Kidney epithelial cell (primary cell): Measurements from ENCODE around the gene POU2F2. TPM values are rescaled to one million over a fixed set of nuclear protein-coding genes. Genes with fewer than 3 reads are reported as not detected.

Source experiments
- DNase-seq: peaks from one replicate; pipeline ENCODE4 v3.0.0-alpha.2; 2010; ENCODE audit warnings: low read depth
- H3K27me3 ChIP-seq: 2 replicates; pipeline ENCODE4 v1.6.0; 2011; ENCODE audit warnings: low read length; ENCODE audit not compliant: control insufficient read depth, insufficient read depth
- H3K36me3 ChIP-seq: 2 replicates; pipeline ENCODE4 v1.5.1; 2011; ENCODE audit warnings: low read length; ENCODE audit not compliant: control insufficient read depth, insufficient read depth
- H3K4me3 ChIP-seq: 2 replicates; pipeline ENCODE4 v1.5.1; 2011; ENCODE audit warnings: low read depth, mild to moderate bottlenecking, control low read depth, low read length
- CTCF ChIP-seq: IDR thresholded peaks from 2 replicates; pipeline ENCODE4 v1.5.1; 2011; ENCODE audit warnings: mild to moderate bottlenecking, moderate library complexity, low read length, control low read depth, inconsistent platforms; ENCODE audit not compliant: insufficient read depth, poor library complexity, severe bottlenecking
- total RNA-seq: library from RNA; depleted of rRNA; stranded (reverse); fragments of >200 nt; gene quantifications from 2 replicates; pipeline ENCODE4 v1.2.3, GENCODE V29; 2015

POU2F2 gene
- total RNA-seq, 1 donor from 2014 or later, result 2.3 TPM

GRCh38 chr19:42114412-42114811 is 17.8 kb downstream of the POU2F2 start:
- TF ChIP-seq CTCF, result no peak
- DNase-seq, result no peak
- H3K36me3 ChIP-seq, result no peaks in the 10 kb centered on the region
- H3K27me3 ChIP-seq, result no peaks in the 10 kb centered on the region
- no peak overlapping the region for H3K4me3 ChIP-seq

GRCh38 chr19:42113641-42114348 is 18.5 kb downstream of the POU2F2 start:
- DNase-seq, result peak; percentile 92
- no peak overlapping the region for H3K4me3 ChIP-seq

GRCh38 chr19:42111811-42112210 is 20.4 kb downstream of the POU2F2 start:
- TF ChIP-seq CTCF, result no peak
- DNase-seq, result no peak
- Histone ChIP-seq H3K27me3 (no peaks in the 10 kb centered on the region), H3K36me3 (no peaks in the 10 kb centered on the region), H3K4me3 (no peak overlapping the region)

More at GRCh38 chr19:42113641-42114348, 18.5 kb downstream of the POU2F2 start:
- TF ChIP-seq CTCF, result peak; percentile 45
- no peaks in the 10 kb centered on the region for H3K27me3 ChIP-seq
- no peaks in the 10 kb centered on the region for H3K36me3 ChIP-seq

- Histone ChIP-seq H3K27me3 (no peaks in the 10 kb centered on the region), H3K4me3 (no peak overlapping the region)
- DNase-seq, result no peak
Observed at GRCh38 chr19:42111384-42111783, 20.9 kb downstream of the POU2F2 start.

GRCh38 chr19:42110658-42111057 is 21.6 kb downstream of the POU2F2 start:
- DNase-seq, result no peak
- Histone ChIP-seq H3K27me3 (no peaks in the 10 kb centered on the region), H3K36me3 (no peaks in the 10 kb centered on the region), H3K4me3 (no peak overlapping the region)
- TF ChIP-seq CTCF, result no peak

More at GRCh38 chr19:42111384-42111783, 20.9 kb downstream of the POU2F2 start:
- no peaks in the 10 kb centered on the region for H3K36me3 ChIP-seq
- TF ChIP-seq CTCF, result no peak

GRCh38 chr19:42109896-42110295 is 22.4 kb downstream of the POU2F2 start:
- H3K4me3 ChIP-seq, result no peak overlapping the region
- H3K27me3 ChIP-seq, result no peaks in the 10 kb centered on the region
- no peak for TF ChIP-seq CTCF
- no peak for DNase-seq
- no peaks in the 10 kb centered on the region for H3K36me3 ChIP-seq
